ENCODE results near the gene SEL1L3.

GRCh38 chr4:25859429-25860148, 3.2 kb downstream of the SEL1L3 start:
- TF ChIP-seq CTCF (IDR thresholded peaks at IDR 0.05 in 4 of 5, conservative IDR thresholded peaks at IDR 0.05 in 1 of 5) (no peak), POLR2A (IDR thresholded peaks at IDR 0.05) (no peak)

All from gastrocnemius medialis (tissue), 4 donors.